ENCODE data around the gene MTREX. TPM values are rescaled to one million over a fixed set of nuclear protein-coding genes. Genes with fewer than 3 reads are reported as not detected.

The MTREX gene
- total RNA-seq, 3 donors from 2014 or later = 52.5 to 63.3 (median 57.8) TPM

GRCh38 chr5:55413644-55414043 lies 105.9 kb downstream of the MTREX start:
- no peak for TF ChIP-seq CTCF (IDR thresholded peaks at IDR 0.05)
- no peaks in the 10 kb centered on the region for H3K9me3 ChIP-seq

GRCh38 chr5:55415071-55415470 lies 107.3 kb downstream of the MTREX start:
- ATAC-seq (no peak), DNase-seq (no peak)
- intact Hi-C loops (cut with DNase I, micrococcal nuclease) = no loop called here
- Histone ChIP-seq H3K4me1 (ENCODE audit: low read depth) (peaks cover 2% of the 10 kb centered on the region), H3K36me3 (ENCODE audit: low read depth) (no peaks in the 10 kb centered on the region), H3K4me3 (no peak overlapping the region), H3K9me3 (no peaks in the 10 kb centered on the region)
- no peak for TF ChIP-seq CTCF (IDR thresholded peaks at IDR 0.05)

More at GRCh38 chr5:55413644-55414043, 105.9 kb downstream of the MTREX start:
- DNase-seq (no peak), ATAC-seq (no peak)
- intact Hi-C loops (cut with DNase I, micrococcal nuclease) = no loop called here
- Histone ChIP-seq H3K4me3 (no peak overlapping the region), H3K36me3 (ENCODE audit: low read depth) (no peaks in the 10 kb centered on the region), H3K4me1 (ENCODE audit: low read depth) (no peaks in the 10 kb centered on the region)

DNA sequence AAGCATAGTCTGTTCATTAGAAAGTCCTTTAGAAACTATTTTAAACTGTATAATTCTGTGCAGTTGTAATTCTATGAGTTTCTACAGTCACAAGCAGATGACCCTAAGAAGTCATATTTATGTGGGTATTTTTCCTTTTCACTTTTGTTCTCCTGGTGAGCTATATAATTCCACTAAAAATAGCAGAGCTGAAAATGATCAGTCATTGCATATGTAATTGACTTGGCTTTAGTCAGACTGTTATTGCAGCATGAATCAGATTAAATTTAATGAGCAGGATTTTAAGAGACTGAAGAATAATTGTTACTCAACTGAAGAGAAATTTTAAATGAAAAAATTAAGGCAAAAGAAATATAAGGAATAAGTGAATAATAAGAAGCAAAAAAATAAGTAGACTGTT lies 108.5 kb downstream of the MTREX start:
- Histone ChIP-seq H3K9me3 (no peaks in the 10 kb centered on the region), H3K36me3 (ENCODE audit: low read depth) (no peaks in the 10 kb centered on the region), H3K4me1 (ENCODE audit: low read depth) (peaks cover 4% of the 10 kb centered on the region), H3K4me3 (no peak overlapping the region)
- no peak for TF ChIP-seq CTCF (IDR thresholded peaks at IDR 0.05)
- ATAC-seq (no peak), DNase-seq (no peak)
- intact Hi-C loops (cut with DNase I, micrococcal nuclease) = no loop called here

GRCh38 chr5:55418994-55419968 lies 111.5 kb downstream of the MTREX start:
- Histone ChIP-seq H3K4me1 (ENCODE audit: low read depth) (peaks cover 4% of the 10 kb centered on the region), H3K9me3 (no peaks in the 10 kb centered on the region), H3K4me3 (no peak overlapping the region), H3K36me3 (ENCODE audit: low read depth) (no peaks in the 10 kb centered on the region)
- intact Hi-C loops (cut with DNase I, micrococcal nuclease) = no loop called here
- DNase-seq (no peak), ATAC-seq (peak; percentile 72)
- TF ChIP-seq CTCF (IDR thresholded peaks at IDR 0.05) = no peak

DNA sequence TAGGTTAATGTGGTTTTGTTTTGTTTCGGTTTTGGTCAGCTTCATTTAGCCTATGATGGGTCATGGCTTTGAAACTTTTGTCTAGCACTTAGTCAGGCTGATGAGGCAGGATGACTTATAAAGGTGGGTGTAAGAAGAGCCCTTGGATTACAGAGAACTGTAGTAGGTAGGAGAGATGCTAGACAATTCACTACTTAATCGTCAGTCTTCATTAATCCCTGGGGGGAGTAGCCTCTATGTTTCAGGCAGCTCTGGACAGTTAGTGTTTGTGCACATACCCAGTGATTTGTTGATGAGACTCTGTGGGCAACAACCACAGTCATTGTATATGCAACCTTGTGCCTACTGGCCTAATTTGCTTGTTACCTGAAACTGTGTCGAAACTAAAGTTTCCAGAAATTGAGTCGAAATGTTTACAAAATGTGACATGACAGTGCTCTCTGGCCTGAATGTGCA lies 113.3 kb downstream of the MTREX start:
- no peaks in the 10 kb centered on the region for H3K9me3 ChIP-seq
- H3K4me1 ChIP-seq (ENCODE audit: low read depth) = peaks cover 4% of the 10 kb centered on the region
- H3K4me3 ChIP-seq = no peak overlapping the region
- no peak for TF ChIP-seq CTCF (IDR thresholded peaks at IDR 0.05)
- intact Hi-C loops (cut with DNase I, micrococcal nuclease) = no loop called here
- H3K36me3 ChIP-seq (ENCODE audit: low read depth) = no peaks in the 10 kb centered on the region
- no peak for DNase-seq
- peak; percentile 11 for ATAC-seq

All from mucosa of descending colon (tissue), 3 donors.